ENCODE measurements around the gene SOS1. TPM values are rescaled to one million over a fixed set of nuclear protein-coding genes. Genes with fewer than 3 reads are reported as not detected.
"Not testable (repeated sequence)": the region's sequence is repeated elsewhere in the genome, so short reads cannot be mapped to it uniquely, and the experiment has no call there.

The SOS1 gene
- total RNA-seq, 1 donor from 2014 or later, result 14.1 TPM

DNA sequence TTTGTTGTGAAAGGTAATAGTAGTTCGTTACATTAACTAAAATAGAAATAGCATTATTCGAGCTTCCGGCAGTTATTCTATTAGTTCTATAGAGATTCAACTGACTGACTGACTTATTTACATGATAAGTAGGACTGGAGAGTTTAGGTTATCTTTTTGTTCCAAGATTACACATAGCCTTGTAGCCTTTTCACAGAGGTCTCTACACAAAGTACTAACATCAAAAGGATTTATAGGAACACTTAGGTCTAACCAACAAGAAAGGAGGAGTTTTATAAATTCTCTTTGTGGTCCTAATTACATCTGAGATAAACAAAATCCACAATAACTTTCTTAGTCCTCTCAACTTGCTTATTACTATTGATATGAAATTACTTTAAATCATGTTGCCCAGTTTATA is 62.8 kb downstream of the SOS1 start:
- H3K4me1 ChIP-seq (ENCODE audit: control insufficient read depth in 3 of 3, insufficient read depth in 3 of 3, low read length in 3 of 3), result no peaks in the 10 kb centered on the region
- no peaks in the 10 kb centered on the region for H3K27me3 ChIP-seq (ENCODE audit: control insufficient read depth in 3 of 3, insufficient read depth in 3 of 3, low read length in 3 of 3)
- peaks cover 0 to 8% (median 2%) of the 10 kb centered on the region in 3 donors for H3K36me3 ChIP-seq (ENCODE audit: control insufficient read depth in 3 of 3, insufficient read depth in 3 of 3, low read length in 3 of 3)

DNA sequence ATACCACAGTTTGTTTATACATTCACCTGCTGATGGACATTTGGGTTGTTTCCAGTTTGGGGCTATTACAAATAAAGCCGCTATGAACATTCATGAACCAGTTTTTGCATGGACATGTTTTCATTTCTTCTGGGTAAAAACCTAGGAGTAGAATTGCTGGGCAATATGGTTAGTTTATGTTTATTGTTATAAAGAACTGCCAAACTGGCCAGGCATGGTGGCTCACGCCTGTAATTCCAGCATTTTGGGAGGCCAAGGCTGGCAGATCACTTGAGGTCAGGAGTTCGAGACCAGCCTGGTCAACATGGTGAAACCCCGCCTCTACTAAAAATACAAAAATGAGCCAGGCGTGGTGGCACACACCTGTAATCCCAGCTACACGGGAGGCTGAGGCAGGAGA is 68.2 kb downstream of the SOS1 start:
- H3K9me3 ChIP-seq (ENCODE audit: control insufficient read depth in 3 of 3, low read length in 3 of 3); H3K9ac ChIP-seq (ENCODE audit: low read depth in 1 of 3, low read length in 3 of 3); H3K4me3 ChIP-seq (ENCODE audit: low read length in 3 of 3); H3K4me1 ChIP-seq (ENCODE audit: control insufficient read depth in 3 of 3, insufficient read depth in 3 of 3, low read length in 3 of 3); H3K27ac ChIP-seq (ENCODE audit: low read depth, low read length); H3K27me3 ChIP-seq (ENCODE audit: control insufficient read depth in 3 of 3, insufficient read depth in 3 of 3, low read length in 3 of 3): not testable (repeated sequence)
- H3K36me3 ChIP-seq (ENCODE audit: control insufficient read depth in 3 of 3, insufficient read depth in 3 of 3, low read length in 3 of 3), result peaks cover 0 to 13% (median 4%) of the 10 kb centered on the region in 3 donors

More for the DNA sequence above, 62.8 kb downstream of the SOS1 start:
- Histone ChIP-seq H3K27ac (ENCODE audit: low read depth, low read length) (no peak overlapping the region), H3K9ac (ENCODE audit: low read depth in 1 of 3, low read length in 3 of 3) (no peak overlapping the region), H3K9me3 (ENCODE audit: control insufficient read depth in 3 of 3, low read length in 3 of 3) (no peaks in the 10 kb centered on the region), H3K4me3 (ENCODE audit: low read length in 3 of 3) (no peak overlapping the region)

DNA sequence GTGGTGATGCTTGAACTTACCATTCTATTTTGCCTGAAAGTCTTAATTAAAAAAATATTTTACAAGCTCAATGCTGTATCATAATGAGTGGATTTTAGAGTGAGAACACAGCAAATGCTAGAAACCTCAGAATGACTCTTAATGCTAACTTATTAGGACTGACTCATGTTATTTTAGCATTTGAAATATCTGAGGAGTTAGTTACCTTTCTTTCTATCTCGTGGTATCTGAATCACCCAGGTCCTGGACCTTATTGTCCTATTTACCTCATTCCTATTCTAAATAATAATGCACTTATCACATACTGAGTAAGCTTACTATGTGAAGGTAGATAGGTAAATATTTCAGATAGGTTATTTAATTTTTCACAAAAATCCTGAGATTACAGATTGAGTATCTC is 70.7 kb downstream of the SOS1 start:
- Histone ChIP-seq H3K9ac (ENCODE audit: low read depth in 1 of 3, low read length in 3 of 3) (no peak overlapping the region), H3K9me3 (ENCODE audit: control insufficient read depth in 3 of 3, low read length in 3 of 3) (no peaks in the 10 kb centered on the region), H3K27me3 (ENCODE audit: control insufficient read depth in 3 of 3, insufficient read depth in 3 of 3, low read length in 3 of 3) (no peaks in the 10 kb centered on the region), H3K4me1 (ENCODE audit: control insufficient read depth in 3 of 3, insufficient read depth in 3 of 3, low read length in 3 of 3) (no peaks in the 10 kb centered on the region), H3K4me3 (ENCODE audit: low read length in 3 of 3) (no peak overlapping the region), H3K27ac (ENCODE audit: low read depth, low read length) (no peak overlapping the region), H3K36me3 (ENCODE audit: control insufficient read depth in 3 of 3, insufficient read depth in 3 of 3, low read length in 3 of 3) (peaks cover 0 to 16% (median 4%) of the 10 kb centered on the region in 3 donors)

- Histone ChIP-seq H3K4me3 (ENCODE audit: low read length in 3 of 3) (no peak overlapping the region), H3K9ac (ENCODE audit: low read depth in 1 of 3, low read length in 3 of 3) (no peak overlapping the region), H3K27ac (ENCODE audit: low read depth, low read length) (no peak overlapping the region), H3K27me3 (ENCODE audit: control insufficient read depth in 3 of 3, insufficient read depth in 3 of 3, low read length in 3 of 3) (no peaks in the 10 kb centered on the region), H3K36me3 (ENCODE audit: control insufficient read depth in 3 of 3, insufficient read depth in 3 of 3, low read length in 3 of 3) (peaks cover 0 to 3% (median 0%) of the 10 kb centered on the region in 3 donors), H3K4me1 (ENCODE audit: control insufficient read depth in 3 of 3, insufficient read depth in 3 of 3, low read length in 3 of 3) (no peaks in the 10 kb centered on the region), H3K9me3 (ENCODE audit: control insufficient read depth in 3 of 3, low read length in 3 of 3) (no peaks in the 10 kb centered on the region)
Observed at GRCh38 chr2:39039072-39039471, 81.8 kb downstream of the SOS1 start.

DNA sequence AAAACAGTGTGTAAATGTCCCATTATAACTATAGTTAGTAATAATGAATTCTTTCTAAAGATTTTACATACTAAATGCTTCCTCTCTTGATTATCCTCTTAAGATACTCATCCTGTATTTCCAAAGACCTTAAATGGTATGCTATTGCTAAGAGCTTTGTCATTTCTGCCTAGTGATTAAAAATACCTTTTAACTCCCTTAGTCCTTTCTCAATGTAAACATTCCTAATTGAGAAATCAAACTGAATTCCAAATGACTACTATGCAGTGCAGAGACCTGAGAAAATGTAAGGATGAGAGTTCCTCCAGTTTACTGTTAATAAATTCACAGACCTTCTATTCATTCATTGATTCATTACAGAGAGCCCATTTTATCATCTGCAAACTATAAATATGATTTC is 86.9 kb downstream of the SOS1 start:
- H3K27ac ChIP-seq (ENCODE audit: low read depth, low read length), result no peak overlapping the region
- H3K36me3 ChIP-seq (ENCODE audit: control insufficient read depth in 3 of 3, insufficient read depth in 3 of 3, low read length in 3 of 3), result peaks cover 10 to 13% (median 12%) of the 10 kb centered on the region in 3 donors
- no peaks in the 10 kb centered on the region for H3K4me1 ChIP-seq (ENCODE audit: control insufficient read depth in 3 of 3, insufficient read depth in 3 of 3, low read length in 3 of 3)
- H3K9me3 ChIP-seq (ENCODE audit: control insufficient read depth in 3 of 3, low read length in 3 of 3), result no peaks in the 10 kb centered on the region
- no peaks in the 10 kb centered on the region for H3K27me3 ChIP-seq (ENCODE audit: control insufficient read depth in 3 of 3, insufficient read depth in 3 of 3, low read length in 3 of 3)
- H3K4me3 ChIP-seq (ENCODE audit: low read length in 3 of 3), result no peak overlapping the region
- no peak overlapping the region for H3K9ac ChIP-seq (ENCODE audit: low read depth in 1 of 3, low read length in 3 of 3)

GRCh38 chr2:39027421-39027820 is 93.4 kb downstream of the SOS1 start:
- H3K27ac ChIP-seq (ENCODE audit: low read depth, low read length), result no peak overlapping the region
- no peaks in the 10 kb centered on the region for H3K4me1 ChIP-seq (ENCODE audit: control insufficient read depth in 3 of 3, insufficient read depth in 3 of 3, low read length in 3 of 3)
- H3K4me3 ChIP-seq (ENCODE audit: low read length in 3 of 3), result no peak overlapping the region
- H3K9me3 ChIP-seq (ENCODE audit: control insufficient read depth in 3 of 3, low read length in 3 of 3), result no peaks in the 10 kb centered on the region
- H3K9ac ChIP-seq (ENCODE audit: low read depth in 1 of 3, low read length in 3 of 3), result no peak overlapping the region
- no peaks in the 10 kb centered on the region for H3K27me3 ChIP-seq (ENCODE audit: control insufficient read depth in 3 of 3, insufficient read depth in 3 of 3, low read length in 3 of 3)
- H3K36me3 ChIP-seq (ENCODE audit: control insufficient read depth in 3 of 3, insufficient read depth in 3 of 3, low read length in 3 of 3), result peaks cover 5 to 14% (median 7%) of the 10 kb centered on the region in 3 donors

DNA sequence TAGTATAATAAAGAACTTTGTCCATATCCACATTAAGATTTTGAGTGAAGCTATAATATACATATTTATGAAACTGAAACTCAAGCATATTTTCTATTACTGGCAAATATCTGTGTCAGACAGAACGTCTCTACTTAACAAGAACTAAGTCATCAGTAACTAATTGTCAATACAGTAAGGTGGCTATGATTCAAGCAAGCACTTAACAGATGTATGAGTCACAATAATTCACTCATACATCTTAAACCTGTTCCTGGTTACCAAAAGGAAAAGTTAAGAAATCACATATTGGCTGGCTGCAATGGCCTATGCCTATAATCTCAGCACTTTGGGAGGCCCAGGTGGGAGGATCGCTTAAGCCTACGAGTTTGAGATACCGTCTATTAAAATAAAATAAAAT is 96.0 kb downstream of the SOS1 start:
- H3K27me3 ChIP-seq (ENCODE audit: control insufficient read depth in 3 of 3, insufficient read depth in 3 of 3, low read length in 3 of 3), result no peaks in the 10 kb centered on the region
- no peak overlapping the region for H3K9ac ChIP-seq (ENCODE audit: low read depth in 1 of 3, low read length in 3 of 3)
- no peaks in the 10 kb centered on the region for H3K4me1 ChIP-seq (ENCODE audit: control insufficient read depth in 3 of 3, insufficient read depth in 3 of 3, low read length in 3 of 3)
- H3K36me3 ChIP-seq (ENCODE audit: control insufficient read depth in 3 of 3, insufficient read depth in 3 of 3, low read length in 3 of 3), result peaks cover 0 to 7% (median 4%) of the 10 kb centered on the region in 3 donors
- no peaks in the 10 kb centered on the region for H3K9me3 ChIP-seq (ENCODE audit: control insufficient read depth in 3 of 3, low read length in 3 of 3)
- H3K4me3 ChIP-seq (ENCODE audit: low read length in 3 of 3), result no peak overlapping the region
- H3K27ac ChIP-seq (ENCODE audit: low read depth, low read length), result no peak overlapping the region

- Histone ChIP-seq H3K4me1 (ENCODE audit: control insufficient read depth in 3 of 3, insufficient read depth in 3 of 3, low read length in 3 of 3) (no peaks in the 10 kb centered on the region), H3K4me3 (ENCODE audit: low read length in 3 of 3) (no peak overlapping the region), H3K9me3 (ENCODE audit: control insufficient read depth in 3 of 3, low read length in 3 of 3) (no peaks in the 10 kb centered on the region), H3K9ac (ENCODE audit: low read depth in 1 of 3, low read length in 3 of 3) (no peak overlapping the region), H3K36me3 (ENCODE audit: control insufficient read depth in 3 of 3, insufficient read depth in 3 of 3, low read length in 3 of 3) (peaks cover 0 to 5% (median 4%) of the 10 kb centered on the region in 3 donors), H3K27ac (ENCODE audit: low read depth, low read length) (no peak overlapping the region), H3K27me3 (ENCODE audit: control insufficient read depth in 3 of 3, insufficient read depth in 3 of 3, low read length in 3 of 3) (no peaks in the 10 kb centered on the region)
Observed at GRCh38 chr2:39023649-39024048, 97.2 kb downstream of the SOS1 start.

DNA sequence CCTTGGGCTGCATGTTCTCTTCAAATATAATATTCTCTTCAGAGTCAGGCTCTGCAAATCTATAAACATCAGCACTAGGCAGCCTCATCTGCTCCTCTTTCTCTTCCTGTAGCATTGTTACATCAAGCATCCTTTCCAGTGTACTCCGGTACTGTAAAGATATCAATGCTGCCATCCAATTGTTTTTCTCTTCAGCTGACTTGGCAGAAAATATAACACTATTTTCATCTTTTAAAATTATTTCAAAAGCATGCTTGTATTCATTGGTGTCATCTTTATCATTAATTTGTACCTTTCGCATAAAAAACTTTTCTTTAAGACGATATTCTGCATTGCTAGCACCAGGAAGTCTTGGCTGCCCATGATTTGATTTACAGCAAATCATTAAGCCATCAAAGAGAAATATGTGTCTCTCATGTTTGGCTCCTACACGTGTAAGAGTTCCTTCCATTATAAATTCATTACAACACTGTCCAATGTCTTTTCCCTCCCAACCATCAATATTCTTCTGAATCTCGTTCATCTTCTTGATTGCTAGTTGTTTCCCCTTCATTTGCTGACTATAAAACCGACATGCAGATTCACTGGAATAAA is 98.1 kb downstream of the SOS1 start:
- no peaks in the 10 kb centered on the region for H3K9me3 ChIP-seq (ENCODE audit: control insufficient read depth in 3 of 3, low read length in 3 of 3)
- peaks cover 0 to 1% (median 0%) of the 10 kb centered on the region in 3 donors for H3K4me1 ChIP-seq (ENCODE audit: control insufficient read depth in 3 of 3, insufficient read depth in 3 of 3, low read length in 3 of 3)
- no peak overlapping the region for H3K9ac ChIP-seq (ENCODE audit: low read depth in 1 of 3, low read length in 3 of 3)
- peaks cover 0 to 4% (median 4%) of the 10 kb centered on the region in 3 donors for H3K36me3 ChIP-seq (ENCODE audit: control insufficient read depth in 3 of 3, insufficient read depth in 3 of 3, low read length in 3 of 3)
- H3K4me3 ChIP-seq (ENCODE audit: low read length in 3 of 3), result no peak overlapping the region
- H3K27ac ChIP-seq (ENCODE audit: low read depth, low read length), result no peak overlapping the region
- no peaks in the 10 kb centered on the region for H3K27me3 ChIP-seq (ENCODE audit: control insufficient read depth in 3 of 3, insufficient read depth in 3 of 3, low read length in 3 of 3)

DNA sequence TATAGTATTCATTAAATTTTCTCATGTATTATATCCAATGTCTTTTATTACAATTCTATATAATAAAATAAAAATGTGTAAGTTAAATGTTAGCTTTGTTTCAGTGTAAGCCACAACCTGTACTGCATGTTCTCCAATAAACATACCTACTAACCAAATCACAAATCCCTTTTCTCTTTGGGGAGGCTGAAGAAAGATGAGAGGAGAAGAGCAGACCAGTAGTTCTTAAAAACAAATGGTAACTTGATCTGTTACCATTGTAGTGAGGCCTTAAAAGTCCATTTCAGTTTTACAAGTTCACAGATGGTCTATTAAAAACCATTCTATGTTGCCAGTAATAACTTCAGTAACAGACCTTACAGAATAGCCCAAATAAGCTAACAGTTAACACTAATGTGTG is 100.5 kb downstream of the SOS1 start:
- Histone ChIP-seq H3K9me3 (ENCODE audit: control insufficient read depth in 3 of 3, low read length in 3 of 3) (no peaks in the 10 kb centered on the region), H3K4me1 (ENCODE audit: control insufficient read depth in 3 of 3, insufficient read depth in 3 of 3, low read length in 3 of 3) (peaks cover 0 to 8% (median 0%) of the 10 kb centered on the region in 3 donors), H3K27ac (ENCODE audit: low read depth, low read length) (no peak overlapping the region), H3K4me3 (ENCODE audit: low read length in 3 of 3) (no peak overlapping the region), H3K27me3 (ENCODE audit: control insufficient read depth in 3 of 3, insufficient read depth in 3 of 3, low read length in 3 of 3) (no peaks in the 10 kb centered on the region), H3K9ac (ENCODE audit: low read depth in 1 of 3, low read length in 3 of 3) (no peak overlapping the region), H3K36me3 (ENCODE audit: control insufficient read depth in 3 of 3, insufficient read depth in 3 of 3, low read length in 3 of 3) (peaks cover 0 to 4% (median 4%) of the 10 kb centered on the region in 3 donors)

All from skeletal muscle tissue (tissue), 4 donors.